Activated CD4-positive, CD25-positive, alpha-beta regulatory T cell treated with anti-CD3 and anti-CD28 coated beads, Interleukin-2, amount 50 U/mL, for 24 hours (primary cell): ENCODE measurements around the gene PTH1R.
A peak's percentile ranks its signal among the peaks of the same experiment; 100 is the strongest.

ENCODE experiments used
- ATAC-seq, 2 donors: fragments of 150-1000 bp; cut with Tn5 transposase; one replicate each; pipeline ENCODE4 v1.10.0; 2021; ENCODE audit warnings: mild to moderate bottlenecking in 1 of 2, moderate library complexity in 1 of 2

The PTH1R gene

GRCh38 chr3:46915297-46915822 lies 37.8 kb downstream of the PTH1R start:
- peak in 1 of 2 donors; percentile 69 for ATAC-seq

- no peak for ATAC-seq
Measured at GRCh38 chr3:46916278-46916677, 38.8 kb downstream of the PTH1R start.

- no peak for ATAC-seq
Measured at GRCh38 chr3:46916799-46917198, 39.3 kb downstream of the PTH1R start.

- ATAC-seq: no peak
Measured at GRCh38 chr3:46917257-46917656, 39.7 kb downstream of the PTH1R start.

GRCh38 chr3:46918202-46918601 lies 40.7 kb downstream of the PTH1R start:
- ATAC-seq: no peak

- no peak for ATAC-seq
Measured at GRCh38 chr3:46918634-46919033, 41.1 kb downstream of the PTH1R start.

- no peak for ATAC-seq
Measured at GRCh38 chr3:46921041-46921440, 43.5 kb downstream of the PTH1R start.

GRCh38 chr3:46921871-46922271 lies 44.4 kb downstream of the PTH1R start:
- ATAC-seq: no peak

GRCh38 chr3:46922426-46922825 lies 44.9 kb downstream of the PTH1R start:
- ATAC-seq: no peak

GRCh38 chr3:46922871-46923558 lies 45.5 kb downstream of the PTH1R start:
- no peak for ATAC-seq

GRCh38 chr3:46923559-46924350 lies 46.2 kb downstream of the PTH1R start:
- no peak for ATAC-seq

- ATAC-seq: no peak
Measured at GRCh38 chr3:46924921-46925584, 47.5 kb downstream of the PTH1R start.

- no peak for ATAC-seq
Measured at GRCh38 chr3:46925585-46925934, 48.0 kb downstream of the PTH1R start.

- no peak for ATAC-seq
Measured at GRCh38 chr3:46926039-46926438, 48.5 kb downstream of the PTH1R start.

GRCh38 chr3:46926447-46926846 lies 48.9 kb downstream of the PTH1R start:
- no peak for ATAC-seq

GRCh38 chr3:46926871-46927717 lies 49.6 kb downstream of the PTH1R start:
- ATAC-seq: peak; percentile 32 to 34

GRCh38 chr3:46927718-46928073 lies 50.2 kb downstream of the PTH1R start:
- ATAC-seq: no peak

GRCh38 chr3:46928282-46928681 lies 50.8 kb downstream of the PTH1R start:
- no peak for ATAC-seq

- no peak for ATAC-seq
Measured at GRCh38 chr3:46929324-46929723, 51.8 kb downstream of the PTH1R start.

- ATAC-seq: no peak
Measured at GRCh38 chr3:46930166-46930944, 52.8 kb downstream of the PTH1R start.

GRCh38 chr3:46930945-46931403 lies 53.5 kb downstream of the PTH1R start:
- ATAC-seq: no peak
